ENCODE data around the gene GATAD2B.
"Not testable (repeated sequence)": the region's sequence is repeated elsewhere in the genome, so short reads cannot be mapped to it uniquely, and the experiment has no call there.

The GATAD2B gene

DNA sequence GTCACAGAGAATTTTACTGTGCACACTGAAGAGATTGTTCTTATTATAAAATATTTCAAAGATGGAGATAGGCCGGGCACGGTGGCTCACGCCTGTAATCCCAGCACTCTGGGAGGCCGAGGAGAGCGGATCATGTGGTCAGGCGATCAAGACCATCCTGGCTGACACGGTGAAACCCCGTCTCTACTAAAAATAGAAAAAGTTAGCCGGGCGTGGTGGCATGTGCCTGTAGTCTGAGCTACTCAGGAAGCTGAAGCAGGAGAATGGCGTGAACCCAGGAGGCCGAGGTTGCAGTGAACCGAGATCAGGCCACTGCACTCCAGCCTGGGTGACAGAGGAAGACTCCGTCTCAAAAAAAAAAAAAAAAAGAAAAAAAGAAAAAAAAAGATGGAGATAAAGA lies 82.0 kb downstream of the GATAD2B start:
- H3K4me1 ChIP-seq (ENCODE audit: insufficient read depth, low read length); H3K9ac ChIP-seq (ENCODE audit: low read depth, low read length); H3K9me3 ChIP-seq (ENCODE audit: control insufficient read depth, insufficient read depth, low read length); H3K36me3 ChIP-seq (ENCODE audit: insufficient read depth, low read length): not testable (repeated sequence)

DNA sequence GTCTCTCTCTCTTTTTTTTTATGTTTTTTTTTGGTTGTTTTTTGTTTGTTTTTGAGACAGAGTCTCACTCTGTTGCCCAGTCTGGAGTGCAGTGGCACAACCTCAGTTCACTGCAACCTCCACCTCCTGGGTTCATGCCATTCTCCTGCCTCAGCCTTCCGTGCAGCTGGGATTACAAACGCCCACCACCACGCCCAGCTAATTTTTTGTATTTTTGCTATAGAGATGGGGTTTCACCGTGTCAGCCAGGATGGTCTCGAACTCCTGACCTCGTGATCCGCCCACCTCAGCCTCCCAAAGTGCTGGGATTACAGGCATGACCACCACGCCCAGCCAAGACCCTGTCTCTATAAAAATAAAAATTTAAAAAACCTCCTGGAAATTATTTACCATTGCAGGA lies 88.8 kb downstream of the GATAD2B start:
- H3K9ac ChIP-seq (ENCODE audit: low read depth, low read length); H3K36me3 ChIP-seq (ENCODE audit: insufficient read depth, low read length); H3K4me1 ChIP-seq (ENCODE audit: insufficient read depth, low read length); H3K9me3 ChIP-seq (ENCODE audit: control insufficient read depth, insufficient read depth, low read length): not testable (repeated sequence)

DNA sequence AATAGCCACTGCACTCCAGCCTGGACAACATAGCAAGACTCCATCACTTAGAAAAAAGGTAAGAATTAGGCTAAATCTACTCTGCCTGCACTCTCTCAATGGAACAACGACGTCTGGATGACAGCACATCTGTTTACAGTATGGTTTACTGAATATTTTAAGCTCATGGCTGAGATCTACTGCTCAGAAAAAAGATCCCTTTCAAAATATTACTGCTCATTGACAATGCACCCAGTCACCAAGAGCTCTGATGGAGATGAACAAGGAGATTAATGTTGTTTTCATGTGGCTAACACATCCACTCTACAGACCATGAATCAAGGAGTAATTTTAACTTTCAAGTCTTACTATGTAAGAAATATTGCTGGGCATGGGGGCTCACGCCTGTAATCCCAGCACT lies 89.6 kb downstream of the GATAD2B start:
- Histone ChIP-seq H3K4me1 (ENCODE audit: insufficient read depth, low read length) (no peaks in the 10 kb centered on the region), H3K36me3 (ENCODE audit: insufficient read depth, low read length) (no peaks in the 10 kb centered on the region; the same call in 1 of the 2 replicates), H3K9me3 (ENCODE audit: control insufficient read depth, insufficient read depth, low read length) (no peaks in the 10 kb centered on the region), H3K9ac (ENCODE audit: low read depth, low read length) (no peak overlapping the region)

DNA sequence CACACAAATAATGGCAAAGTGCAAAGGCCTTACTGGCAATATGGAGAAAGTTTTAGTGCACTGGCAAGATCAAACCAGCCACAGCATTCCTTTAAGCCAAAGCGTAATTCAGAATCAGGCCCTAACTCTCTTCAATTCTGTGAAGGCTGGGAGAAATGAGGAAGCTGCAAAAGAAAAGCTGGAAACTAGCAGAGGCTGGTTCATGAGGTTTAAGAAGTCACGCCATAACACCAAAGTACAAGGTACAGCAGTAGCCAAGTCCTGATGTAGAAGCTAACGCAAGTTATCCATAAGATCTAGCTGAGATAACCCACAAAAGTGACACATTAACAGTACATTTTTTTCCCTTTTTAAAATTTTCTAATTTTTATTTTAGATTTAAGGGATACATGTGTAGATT lies 90.5 kb downstream of the GATAD2B start:
- peaks cover 4% of the 10 kb centered on the region; the same call in 1 of the 2 replicates for H3K36me3 ChIP-seq (ENCODE audit: insufficient read depth, low read length)
- H3K4me1 ChIP-seq (ENCODE audit: insufficient read depth, low read length): no peaks in the 10 kb centered on the region
- H3K9me3 ChIP-seq (ENCODE audit: control insufficient read depth, insufficient read depth, low read length): no peaks in the 10 kb centered on the region
- no peak overlapping the region for H3K9ac ChIP-seq (ENCODE audit: low read depth, low read length)

DNA sequence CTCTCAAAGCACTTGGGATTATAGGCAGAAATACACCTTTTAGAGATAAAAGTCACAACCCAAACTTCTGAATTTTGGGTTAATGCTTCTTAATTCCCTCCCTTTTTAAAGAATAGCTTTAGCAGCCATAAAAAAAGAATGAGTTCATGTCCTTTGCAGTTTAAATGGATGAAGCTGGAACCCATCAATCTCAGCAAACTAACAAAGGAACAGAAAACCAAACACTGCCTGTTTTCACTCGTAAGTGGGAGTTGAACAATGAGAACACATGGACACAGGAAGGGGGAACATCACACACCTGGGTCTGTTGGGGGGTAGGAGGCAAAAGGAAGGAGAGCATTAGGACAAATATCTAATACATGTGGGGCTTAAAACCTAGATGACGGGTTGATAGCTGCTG lies 91.7 kb downstream of the GATAD2B start:
- Histone ChIP-seq H3K4me1 (ENCODE audit: insufficient read depth, low read length) (no peaks in the 10 kb centered on the region), H3K36me3 (ENCODE audit: insufficient read depth, low read length) (peaks cover 4% of the 10 kb centered on the region; the same call in 1 of the 2 replicates), H3K9me3 (ENCODE audit: control insufficient read depth, insufficient read depth, low read length) (no peaks in the 10 kb centered on the region), H3K9ac (ENCODE audit: low read depth, low read length) (no peak overlapping the region)

DNA sequence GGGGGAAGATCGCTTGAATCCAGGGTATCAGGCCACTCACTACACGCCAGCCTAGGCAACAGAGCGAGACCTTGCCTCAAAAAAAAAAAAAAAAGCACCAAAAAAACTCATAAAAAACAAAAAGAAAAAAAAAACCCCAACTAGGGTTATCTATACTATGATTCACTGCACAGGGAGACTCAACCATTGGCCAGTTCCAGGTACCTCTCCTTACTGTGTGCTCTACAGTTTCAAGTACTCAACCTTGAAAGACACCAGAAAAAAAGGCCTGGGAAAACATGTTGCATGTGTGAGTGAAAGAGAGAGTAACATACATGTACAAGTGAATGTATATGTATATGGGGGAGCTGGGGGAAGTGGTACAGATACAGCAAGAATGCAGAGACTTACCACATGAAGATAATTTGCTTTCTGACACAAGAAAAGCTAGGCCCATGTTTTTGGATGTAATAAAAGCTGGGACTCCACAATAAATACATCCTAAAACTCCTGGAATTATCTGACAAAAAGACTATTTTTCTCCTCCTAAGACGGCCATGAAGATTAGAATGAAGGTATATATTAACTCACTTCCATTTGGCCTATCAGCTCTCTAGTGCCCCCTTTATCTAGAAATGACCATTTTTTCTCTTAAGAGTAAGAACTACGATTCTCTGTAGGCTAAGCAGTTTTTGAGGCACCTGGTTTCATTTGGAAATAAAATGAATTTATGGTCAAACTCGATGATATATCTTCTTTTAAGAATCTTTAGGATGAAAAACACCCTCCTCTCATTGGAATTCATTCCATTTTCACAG lies 95.4 kb downstream of the GATAD2B start:
- no peaks in the 10 kb centered on the region for H3K9me3 ChIP-seq (ENCODE audit: control insufficient read depth, insufficient read depth, low read length)
- H3K36me3 ChIP-seq (ENCODE audit: insufficient read depth, low read length): peaks cover 4% of the 10 kb centered on the region; the same call in 1 of the 2 replicates
- no peaks in the 10 kb centered on the region for H3K4me1 ChIP-seq (ENCODE audit: insufficient read depth, low read length)
- no peak overlapping the region for H3K9ac ChIP-seq (ENCODE audit: low read depth, low read length)

DNA sequence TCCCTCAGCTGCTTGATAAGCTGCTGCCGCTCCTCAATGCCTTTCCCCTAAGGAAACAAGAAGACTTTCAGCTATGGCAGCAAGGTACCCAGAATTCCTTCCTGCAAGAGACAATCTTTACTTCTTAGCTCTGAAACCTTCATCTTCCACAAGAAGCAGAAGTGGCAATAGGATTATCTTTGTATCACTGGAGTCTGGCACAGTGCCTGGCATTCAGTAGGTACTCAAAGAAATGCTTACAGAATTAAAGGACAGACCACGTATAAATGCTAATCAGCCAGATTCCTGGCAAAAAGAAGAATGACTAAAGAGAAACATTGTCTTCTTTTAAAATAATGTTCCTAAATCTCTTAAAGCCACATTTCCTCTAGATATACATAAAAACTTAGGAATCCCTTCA lies 103.9 kb downstream of the GATAD2B start:
- Histone ChIP-seq H3K36me3 (ENCODE audit: insufficient read depth, low read length) (peaks cover 16% of the 10 kb centered on the region), H3K9me3 (ENCODE audit: control insufficient read depth, insufficient read depth, low read length) (no peaks in the 10 kb centered on the region), H3K9ac (ENCODE audit: low read depth, low read length) (no peak overlapping the region), H3K4me1 (ENCODE audit: insufficient read depth, low read length) (no peaks in the 10 kb centered on the region)

DNA sequence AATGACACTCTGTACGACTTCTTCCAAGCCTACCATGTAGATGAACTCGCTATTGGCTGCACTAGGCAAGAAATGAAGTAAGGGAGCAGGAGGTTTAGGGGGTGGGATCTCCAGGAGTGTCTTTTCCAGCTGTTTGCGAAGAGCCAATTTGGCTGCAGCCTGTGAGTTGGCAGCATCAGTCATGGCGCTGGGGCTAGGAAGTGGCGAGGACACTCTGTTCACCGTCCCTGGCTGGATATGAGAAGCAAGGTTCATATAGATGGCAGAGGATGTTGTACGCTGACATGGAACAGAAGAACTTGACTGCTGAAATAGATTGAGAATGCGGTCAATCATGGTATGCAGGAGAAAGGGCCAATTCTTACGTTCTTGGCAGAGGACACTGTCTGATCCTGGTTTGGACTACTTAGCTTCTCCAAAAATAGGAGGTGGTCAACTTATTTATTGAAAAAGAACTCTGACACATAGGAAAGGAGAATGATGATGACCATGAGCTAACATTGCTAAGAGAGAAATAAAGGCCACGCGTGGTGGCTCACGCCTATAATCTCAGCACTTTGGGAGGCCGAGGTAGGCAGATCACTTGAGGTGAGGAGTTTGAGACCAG lies 106.4 kb downstream of the GATAD2B start:
- H3K36me3 ChIP-seq (ENCODE audit: insufficient read depth, low read length): peaks cover 31% of the 10 kb centered on the region
- H3K9me3 ChIP-seq (ENCODE audit: control insufficient read depth, insufficient read depth, low read length): no peaks in the 10 kb centered on the region
- no peak overlapping the region for H3K9ac ChIP-seq (ENCODE audit: low read depth, low read length)
- no peaks in the 10 kb centered on the region for H3K4me1 ChIP-seq (ENCODE audit: insufficient read depth, low read length)

DNA sequence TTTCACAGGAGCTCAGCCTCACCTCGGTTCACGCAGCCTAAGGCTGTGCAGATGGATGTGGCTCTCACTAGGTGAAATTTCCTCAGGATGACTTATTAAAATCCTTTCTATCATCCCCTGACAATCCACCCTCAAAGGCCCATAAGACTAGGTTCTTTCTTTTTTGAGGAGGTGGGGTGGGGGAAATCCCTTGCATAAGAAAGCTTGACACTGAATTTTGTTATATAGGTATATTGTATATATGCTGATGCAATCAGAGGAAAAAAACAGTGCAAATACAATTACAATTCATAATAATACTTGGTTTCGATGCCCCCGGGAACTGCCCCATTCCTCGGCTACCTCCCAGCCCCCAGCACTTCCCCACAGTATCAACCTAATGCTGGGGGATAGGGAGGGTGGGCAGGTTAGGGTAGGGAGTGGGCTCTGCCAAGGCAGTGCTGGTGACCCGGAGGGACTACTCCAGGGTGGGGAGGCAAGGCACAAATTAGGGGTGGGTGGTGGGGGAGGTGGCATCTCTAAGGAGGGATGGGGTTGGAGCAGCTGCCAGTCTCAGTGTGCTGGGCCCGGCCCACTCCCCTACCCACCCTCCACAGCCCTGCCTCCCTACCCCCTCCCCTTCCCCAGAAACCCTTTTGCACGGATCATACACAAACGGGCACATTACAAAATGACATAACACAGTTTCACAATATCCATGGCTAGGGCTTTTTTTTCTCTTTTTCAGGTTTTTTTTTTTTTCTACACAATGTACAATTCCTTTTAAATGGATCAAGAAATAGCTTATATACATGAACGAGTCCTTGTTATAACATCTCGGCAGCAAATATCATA lies 116.7 kb downstream of the GATAD2B start:
- Histone ChIP-seq H3K9ac (ENCODE audit: low read depth, low read length) (no peak overlapping the region), H3K4me1 (ENCODE audit: insufficient read depth, low read length) (no peaks in the 10 kb centered on the region), H3K9me3 (ENCODE audit: control insufficient read depth, insufficient read depth, low read length) (no peaks in the 10 kb centered on the region), H3K36me3 (ENCODE audit: insufficient read depth, low read length) (peaks cover 12% of the 10 kb centered on the region)

DNA sequence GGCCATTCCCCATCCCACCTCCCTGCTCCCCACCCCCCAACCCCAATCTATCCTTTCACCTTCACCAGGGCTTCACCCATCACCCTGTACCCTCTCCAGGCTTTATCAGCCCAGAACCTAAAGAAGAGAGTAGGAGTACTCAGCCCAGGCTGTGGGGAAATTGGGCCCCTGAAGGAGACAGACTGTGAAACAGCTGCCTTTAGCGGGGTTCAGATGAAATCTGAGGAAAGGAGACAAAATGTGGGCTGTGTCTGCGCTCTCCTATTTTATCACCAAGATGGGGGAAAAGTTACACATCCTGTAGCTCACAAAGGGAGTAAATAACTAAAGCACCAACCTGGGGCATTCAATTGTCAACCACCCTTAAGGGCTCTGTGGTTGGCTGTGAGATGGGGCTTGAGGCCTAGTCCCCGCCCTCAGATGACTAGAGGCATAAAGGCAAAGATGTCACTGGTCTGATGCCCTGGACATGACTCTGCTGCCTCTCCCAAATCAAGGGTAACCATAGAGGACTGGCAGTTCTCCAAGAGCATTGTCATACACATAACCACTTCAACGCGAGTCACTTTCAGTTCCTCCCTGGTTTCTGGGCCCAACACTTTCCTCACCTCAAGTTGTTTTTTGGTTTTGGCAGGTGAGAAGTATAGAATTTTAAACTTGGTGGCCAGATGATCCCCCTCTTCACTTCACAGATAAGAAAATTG lies 117.6 kb downstream of the GATAD2B start:
- Histone ChIP-seq H3K9ac (ENCODE audit: low read depth, low read length) (no peak overlapping the region), H3K4me1 (ENCODE audit: insufficient read depth, low read length) (no peaks in the 10 kb centered on the region), H3K36me3 (ENCODE audit: insufficient read depth, low read length) (peaks cover 10% of the 10 kb centered on the region), H3K9me3 (ENCODE audit: control insufficient read depth, insufficient read depth, low read length) (no peaks in the 10 kb centered on the region)

DNA sequence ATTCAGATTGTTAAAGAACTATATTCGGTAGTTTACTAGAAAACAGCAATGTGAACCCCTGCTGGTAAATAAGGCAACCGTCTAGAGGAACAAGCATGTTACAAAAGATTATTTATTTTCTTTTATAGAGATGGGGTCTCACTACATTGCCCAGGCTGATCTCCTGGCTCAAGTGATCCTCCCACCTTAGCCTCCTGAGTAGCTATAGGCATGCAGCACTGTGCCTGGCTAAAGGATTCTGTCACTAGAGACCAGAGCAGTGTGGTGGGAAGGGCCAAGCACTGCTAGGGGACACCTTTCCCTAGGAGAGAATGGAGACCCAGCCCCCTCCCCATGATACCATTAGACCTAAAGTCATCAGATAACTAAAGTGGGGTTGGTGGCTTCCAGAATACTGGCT lies 118.7 kb downstream of the GATAD2B start:
- H3K9ac ChIP-seq (ENCODE audit: low read depth, low read length): no peak overlapping the region
- no peaks in the 10 kb centered on the region for H3K9me3 ChIP-seq (ENCODE audit: control insufficient read depth, insufficient read depth, low read length)
- H3K36me3 ChIP-seq (ENCODE audit: insufficient read depth, low read length): peaks cover 6% of the 10 kb centered on the region
- no peaks in the 10 kb centered on the region for H3K4me1 ChIP-seq (ENCODE audit: insufficient read depth, low read length)

DNA sequence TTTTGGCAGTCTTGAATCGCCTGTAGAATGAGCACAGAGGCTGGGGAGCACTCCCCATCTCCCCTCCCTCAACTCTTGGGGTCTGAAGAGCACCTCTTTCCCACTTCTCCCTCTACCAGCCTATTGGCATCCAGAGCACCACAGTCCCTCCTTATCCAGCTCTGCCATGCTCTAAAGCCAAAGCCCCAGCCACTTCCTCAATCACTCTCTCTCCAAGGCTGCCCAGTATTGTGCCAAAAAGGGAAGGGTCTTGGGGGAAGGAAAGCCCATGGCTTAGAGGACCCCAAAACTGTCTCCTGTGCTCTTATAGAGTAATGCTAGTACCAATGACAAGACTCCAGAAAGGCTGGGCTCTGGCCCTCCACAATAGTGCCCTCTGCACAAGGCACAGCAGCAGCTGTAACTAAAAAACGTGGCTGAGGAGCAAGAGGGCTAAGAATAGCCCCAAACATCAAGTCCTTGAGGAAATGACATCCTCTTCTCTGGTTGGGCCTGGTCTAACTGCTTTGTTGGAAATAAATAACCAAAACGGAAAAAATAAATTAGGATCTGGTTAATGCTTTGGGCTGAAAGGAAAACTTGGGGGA lies 119.2 kb downstream of the GATAD2B start:
- H3K4me1 ChIP-seq (ENCODE audit: insufficient read depth, low read length): no peaks in the 10 kb centered on the region
- no peaks in the 10 kb centered on the region for H3K9me3 ChIP-seq (ENCODE audit: control insufficient read depth, insufficient read depth, low read length)
- no peak overlapping the region for H3K9ac ChIP-seq (ENCODE audit: low read depth, low read length)
- H3K36me3 ChIP-seq (ENCODE audit: insufficient read depth, low read length): peaks cover 4% of the 10 kb centered on the region; the same call in 1 of the 2 replicates

DNA sequence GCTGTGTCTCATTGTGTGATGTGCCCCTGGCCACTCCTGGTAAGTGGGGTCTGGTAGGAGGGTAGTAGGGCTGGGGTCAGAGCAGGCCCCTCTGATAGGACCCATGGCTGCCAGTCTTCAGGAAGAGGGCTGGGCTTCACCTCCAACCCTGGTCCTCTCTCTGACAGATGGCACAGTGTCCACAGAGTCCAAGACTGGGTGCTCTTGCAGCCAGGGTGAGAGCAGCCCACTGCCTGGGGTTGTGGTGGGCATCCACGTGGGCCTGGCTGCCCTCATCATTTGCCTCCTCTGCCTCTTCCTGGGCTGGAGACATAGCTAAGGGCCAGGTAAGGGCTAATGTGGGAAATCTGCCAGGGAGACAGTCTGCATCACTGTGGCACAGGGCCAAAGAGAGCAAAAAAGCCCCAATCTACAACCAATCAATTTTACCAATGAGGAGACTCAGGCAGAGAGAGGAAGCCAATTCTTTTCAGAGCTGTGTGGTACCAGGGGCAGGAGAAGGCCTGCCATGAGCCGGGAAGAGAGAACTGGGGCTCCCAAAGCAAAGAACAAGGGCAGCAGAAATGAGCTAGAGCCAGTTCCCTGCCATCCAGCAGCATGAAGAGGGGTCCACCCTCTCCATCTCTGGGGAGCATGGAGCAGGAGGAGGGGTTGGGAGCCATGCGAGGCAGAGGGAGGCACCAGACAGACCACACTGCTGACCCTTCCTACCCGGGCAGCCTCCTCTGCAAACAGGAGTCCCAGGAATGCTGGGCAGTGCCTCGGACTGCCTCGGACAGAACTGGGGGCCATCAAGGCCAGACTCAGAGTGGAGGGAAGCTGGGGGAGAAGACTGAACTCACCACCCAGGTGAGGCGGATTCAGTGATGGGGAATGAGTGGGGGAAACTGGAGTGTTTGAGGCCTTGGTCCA lies 120.7 kb downstream of the GATAD2B start:
- H3K4me1 ChIP-seq (ENCODE audit: insufficient read depth, low read length): no peaks in the 10 kb centered on the region
- H3K36me3 ChIP-seq (ENCODE audit: insufficient read depth, low read length): peaks cover 4% of the 10 kb centered on the region; the same call in 1 of the 2 replicates
- H3K9me3 ChIP-seq (ENCODE audit: control insufficient read depth, insufficient read depth, low read length): no peaks in the 10 kb centered on the region
- H3K9ac ChIP-seq (ENCODE audit: low read depth, low read length): no peak overlapping the region
